NCI-H345 (cell line): Measurements from ENCODE around the gene CCL2.

ENCODE experiments used
- DNase-seq: peaks from one replicate; lab custom pipeline; 2025; lab: John Stamatoyannopoulos, UW

CCL2 gene

DNA sequence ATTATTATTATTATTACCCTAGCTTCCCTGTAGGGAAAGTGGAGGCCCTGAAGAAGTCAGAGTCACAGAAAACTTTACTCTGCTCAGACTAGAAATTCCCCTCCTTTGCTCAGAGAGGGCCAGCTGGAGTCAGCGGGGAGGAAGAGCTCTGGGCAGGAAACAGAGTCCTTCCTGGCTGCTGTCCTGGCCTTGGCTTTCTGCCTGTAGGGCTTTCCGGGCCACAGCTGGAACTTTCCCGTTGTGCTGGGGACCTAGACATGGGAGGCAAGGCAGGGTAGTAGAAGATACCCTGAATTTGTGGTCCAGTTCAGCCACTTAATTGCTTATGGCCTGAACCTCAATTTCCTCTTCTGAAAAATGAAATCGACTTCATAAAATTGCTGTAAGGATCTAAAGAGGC, 14.0 kb upstream of the CCL2 start:
- no peak for DNase-seq

- no peak for DNase-seq
Observed at GRCh38 chr17:34242587-34243363, 12.3 kb upstream of the CCL2 start.

- no peak for DNase-seq
Observed at GRCh38 chr17:34243364-34244320, 11.4 kb upstream of the CCL2 start.

- DNase-seq: no peak
Observed at GRCh38 chr17:34245351-34245905, 9.7 kb upstream of the CCL2 start.

DNA sequence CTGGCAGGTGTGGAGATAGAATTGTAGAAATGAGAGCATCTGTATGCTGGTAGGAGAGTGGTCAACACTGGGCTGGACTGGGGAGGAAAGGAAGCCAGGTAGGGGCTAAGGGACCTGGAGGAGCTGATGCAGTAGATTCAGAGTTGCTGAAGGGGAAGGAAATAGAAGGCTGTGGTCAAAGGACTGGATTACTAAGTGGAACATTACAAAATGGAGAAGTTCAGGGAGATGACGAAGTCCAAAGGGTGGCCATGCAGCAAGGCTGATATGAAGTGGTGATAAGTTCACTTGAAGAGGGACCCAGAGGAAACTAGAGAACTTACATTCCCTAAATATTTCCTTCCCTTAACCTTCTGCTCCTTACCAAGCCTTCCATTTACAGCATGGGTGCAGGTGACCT, 8.6 kb upstream of the CCL2 start:
- DNase-seq: no peak

DNA sequence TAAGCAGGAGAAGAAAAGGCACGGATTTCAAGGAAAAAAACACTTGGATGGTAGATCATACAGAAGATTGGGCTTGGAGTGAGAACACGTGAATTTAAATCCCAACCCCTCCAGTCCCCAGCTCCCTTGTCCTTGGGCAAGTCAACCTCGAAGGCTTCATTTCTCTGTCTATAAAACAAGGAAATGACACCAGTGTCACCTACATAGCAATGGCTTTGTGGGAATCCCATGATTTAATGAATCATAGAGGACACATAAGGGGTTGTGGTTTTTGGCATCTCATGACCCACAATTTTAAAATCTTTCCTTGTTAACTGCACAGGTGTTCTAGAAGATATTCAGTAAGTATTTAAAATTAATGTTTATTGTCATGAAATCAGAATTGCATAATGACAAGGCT, 8.2 kb upstream of the CCL2 start:
- DNase-seq: no peak

DNA sequence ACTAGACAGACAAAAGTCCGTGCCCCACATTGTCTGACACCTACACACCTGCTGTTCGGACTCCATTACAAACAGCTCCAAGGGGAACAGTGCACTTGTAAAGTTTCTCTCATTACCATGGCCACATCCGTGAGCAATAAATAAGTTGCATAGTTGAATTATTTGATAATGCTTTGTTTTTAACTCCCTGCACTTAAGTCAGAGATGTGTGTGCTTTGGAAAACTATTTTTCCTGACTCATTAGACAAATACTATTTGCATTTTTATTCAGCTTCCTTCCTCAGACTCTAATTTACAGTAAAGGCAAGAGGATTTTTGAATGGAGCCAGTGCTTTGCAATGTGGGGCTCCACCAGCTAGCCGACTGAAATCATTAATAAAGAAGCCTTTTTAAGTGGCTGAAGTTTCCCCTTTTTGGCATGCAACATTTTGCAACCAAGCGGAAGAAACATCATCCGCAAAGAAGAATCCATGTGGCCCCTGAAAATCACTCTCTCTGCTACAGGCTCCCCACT, 6.5 kb upstream of the CCL2 start:
- no peak for DNase-seq

GRCh38 chr17:34249061-34249460, 6.0 kb upstream of the CCL2 start:
- DNase-seq: no peak

- no peak for DNase-seq
Observed at GRCh38 chr17:34249478-34249877, 5.6 kb upstream of the CCL2 start.

GRCh38 chr17:34251186-34251585, 3.9 kb upstream of the CCL2 start:
- no peak for DNase-seq

DNA sequence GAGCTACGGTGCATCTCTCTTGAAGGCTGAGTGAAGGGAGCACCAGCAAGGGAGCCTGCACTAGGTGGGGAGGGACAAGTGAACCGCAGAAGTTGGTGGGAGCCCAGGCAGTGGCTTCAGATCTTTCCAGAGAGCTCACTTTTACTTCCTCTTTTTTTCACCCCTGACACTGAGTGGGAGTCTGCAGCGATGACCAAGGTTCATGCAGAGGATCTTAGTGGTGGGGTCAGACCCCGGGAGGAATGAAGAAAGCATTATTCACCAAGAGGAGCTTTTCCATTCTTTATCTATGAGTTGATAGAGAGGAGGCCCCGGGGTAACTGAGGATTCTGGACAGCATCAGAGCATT, 3.0 kb upstream of the CCL2 start:
- no peak for DNase-seq

- no peak for DNase-seq
Observed at GRCh38 chr17:34252444-34253138, 2.5 kb upstream of the CCL2 start.

DNA sequence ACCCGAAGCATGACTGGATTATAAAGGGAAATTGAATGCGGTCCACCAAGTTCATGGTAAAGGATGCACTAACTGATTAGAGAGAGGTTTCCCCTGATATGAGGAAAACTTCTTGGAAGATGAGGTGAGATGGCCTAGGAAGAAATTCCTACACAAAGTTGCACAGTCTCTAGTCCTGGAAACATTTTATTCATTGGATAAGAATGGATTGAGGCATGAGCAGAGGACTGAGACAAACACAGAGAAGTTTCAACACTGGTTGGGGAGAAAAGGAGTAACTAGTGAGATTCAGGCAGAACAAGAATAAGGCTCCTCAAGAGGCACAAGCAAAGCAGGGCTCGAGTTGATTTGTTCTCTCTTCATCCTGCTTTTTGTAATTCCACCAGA, 2.0 kb upstream of the CCL2 start:
- no peak for DNase-seq

- DNase-seq: no peak
Observed at GRCh38 chr17:34254146-34254545, 939 bp upstream of the CCL2 start.

GRCh38 chr17:34255381-34255732, 272 bp downstream of the CCL2 start:
- no peak for DNase-seq

DNA sequence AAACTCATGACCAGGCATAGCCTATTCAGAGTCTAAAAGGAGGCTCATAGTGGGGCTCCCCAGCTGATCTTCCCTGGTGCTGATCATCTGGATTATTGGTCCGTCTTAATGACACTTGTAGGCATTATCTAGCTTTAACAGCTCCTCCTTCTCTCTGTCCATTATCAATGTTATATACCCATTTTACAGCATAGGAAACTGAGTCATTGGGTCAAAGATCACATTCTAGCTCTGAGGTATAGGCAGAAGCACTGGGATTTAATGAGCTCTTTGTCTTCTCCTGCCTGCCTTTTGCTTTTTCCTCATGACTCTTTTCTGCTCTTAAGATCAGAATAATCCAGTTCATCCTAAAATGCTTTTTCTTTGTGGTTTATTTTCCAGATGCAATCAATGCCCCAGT, 756 bp downstream of the CCL2 start:
- no peak for DNase-seq

GRCh38 chr17:34257299-34257985, 2.4 kb downstream of the CCL2 start:
- DNase-seq: no peak

GRCh38 chr17:34257986-34258326, 2.9 kb downstream of the CCL2 start:
- DNase-seq: no peak

DNA sequence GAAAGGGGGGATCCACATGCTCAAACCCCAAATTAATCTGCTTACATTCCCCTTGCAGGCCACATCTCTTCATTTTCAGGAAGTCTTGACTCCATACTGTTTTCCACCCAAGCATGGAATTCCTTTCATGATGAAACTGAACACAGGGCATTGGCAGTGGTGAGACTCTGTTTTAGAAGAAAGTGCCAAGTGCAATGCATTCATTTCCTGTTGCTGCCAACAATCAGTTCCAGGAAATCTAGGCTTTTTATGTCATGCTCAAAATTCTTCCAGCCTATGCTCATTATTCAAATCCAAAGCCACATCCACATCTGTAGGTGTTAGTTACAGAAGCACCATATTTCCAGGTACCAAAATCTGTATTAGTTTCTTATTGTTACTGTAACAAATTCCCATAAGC, 4.1 kb downstream of the CCL2 start:
- no peak for DNase-seq

- DNase-seq: no peak
Observed at GRCh38 chr17:34260861-34261260, 5.8 kb downstream of the CCL2 start.

GRCh38 chr17:34261568-34262337, 6.7 kb downstream of the CCL2 start:
- DNase-seq: no peak
